ENCODE data around the gene ABCG1. TPM values are rescaled to one million over a fixed set of nuclear protein-coding genes. Genes with fewer than 3 reads are reported as not detected.

The ABCG1 gene
- total and polyA plus RNA-seq, 4 experiments from 2014 or later, result 1.5 to 19.6 (median 9.5) TPM

DNA sequence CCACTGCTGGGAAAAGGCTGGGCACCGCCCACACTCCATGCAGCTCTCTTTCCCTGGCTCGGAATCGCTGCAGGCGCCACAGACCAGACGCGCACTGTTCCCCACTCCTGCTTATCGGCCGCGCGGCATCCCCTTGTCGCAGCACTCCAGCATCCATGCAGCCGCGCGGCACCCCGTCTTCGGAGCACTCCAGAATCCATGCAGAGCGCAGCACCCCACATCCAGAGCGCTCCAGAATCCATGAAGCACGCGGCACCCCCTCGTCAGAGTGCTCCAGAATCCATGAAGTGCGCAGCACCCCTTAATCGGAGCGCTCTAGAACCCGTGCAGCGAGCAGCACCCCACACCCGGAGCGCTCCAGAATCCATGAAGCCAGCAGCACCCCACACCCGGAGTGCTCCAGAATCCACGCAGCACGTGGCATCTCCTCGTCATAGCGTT lies 86.8 kb downstream of the ABCG1 start:
- Mint-ChIP-seq H3K4me1 (peaks cover 0 to 8% (median 5%) of the 10 kb centered on the region in 4 donors), H3K36me3 (no peaks in the 10 kb centered on the region), H3K4me3 (no peak overlapping the region), H3K9me3 (no peaks in the 10 kb centered on the region), H3K27me3 (peaks cover 0 to 11% of the 10 kb centered on the region in 2 donors), H3K27ac (peak overlapping the region in 1 of 7 donors; percentile 16)
- Histone ChIP-seq H3K9me3 (ENCODE audit: control insufficient read depth in 1 of 2, low read length in 2 of 2) (no peaks in the 10 kb centered on the region), H3K36me3 (ENCODE audit: insufficient read depth, low read length) (no peaks in the 10 kb centered on the region), H3K27ac (ENCODE audit: low read depth, low read length) (no peak overlapping the region), H3K27me3 (ENCODE audit: insufficient read depth, low read length) (no peaks in the 10 kb centered on the region), H3K4me3 (ENCODE audit: low read length in 2 of 2) (no peak overlapping the region), H3K4me1 (ENCODE audit: insufficient read depth, low read length) (peaks cover 8% of the 10 kb centered on the region)
- intact Hi-C loops (cut with micrococcal nuclease), result no loop called here
- CTCF ChIA-PET (ENCODE audit: partially characterized antibody), result no interaction called here
- POLR2A ChIA-PET (ENCODE audit: partially characterized antibody), result no interaction called here
- DNase-seq, result no peak

DNA sequence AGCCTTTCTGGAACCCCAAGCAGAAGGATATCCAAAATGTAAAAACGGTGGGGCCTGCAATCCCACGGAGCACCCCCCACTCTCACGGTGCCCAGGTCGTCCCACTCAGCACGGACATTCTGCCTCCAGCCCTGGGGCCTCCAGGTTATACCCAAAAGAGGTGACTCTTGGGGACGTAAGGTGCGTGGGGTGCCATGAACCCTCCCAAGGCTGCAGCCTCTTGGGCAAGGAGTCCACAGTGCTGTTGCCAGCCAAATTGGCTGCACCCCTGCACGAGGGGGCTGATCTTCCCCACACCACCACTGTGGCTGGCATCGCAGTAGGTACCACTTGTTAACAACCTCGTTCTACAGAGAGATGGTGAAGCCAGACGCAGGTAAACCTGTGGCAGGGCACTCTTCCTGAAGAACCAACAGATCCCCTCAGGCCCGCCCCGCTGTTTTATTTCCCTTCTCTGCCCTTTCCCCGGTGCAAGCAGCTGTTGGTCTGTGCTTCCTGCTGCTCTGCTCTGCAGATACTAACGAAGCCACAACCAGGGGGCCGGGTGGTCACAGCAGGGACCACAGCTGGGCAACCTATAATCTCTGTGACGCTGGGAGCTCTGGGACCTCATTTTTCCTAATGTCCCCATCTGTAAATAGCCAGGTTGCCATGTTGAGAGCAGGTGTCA lies 87.6 kb downstream of the ABCG1 start:
- Histone ChIP-seq H3K27me3 (ENCODE audit: insufficient read depth, low read length) (no peaks in the 10 kb centered on the region), H3K27ac (ENCODE audit: low read depth, low read length) (no peak overlapping the region), H3K4me1 (ENCODE audit: insufficient read depth, low read length) (peaks cover 8% of the 10 kb centered on the region), H3K9me3 (ENCODE audit: control insufficient read depth in 1 of 2, low read length in 2 of 2) (no peaks in the 10 kb centered on the region), H3K36me3 (ENCODE audit: insufficient read depth, low read length) (no peaks in the 10 kb centered on the region), H3K4me3 (ENCODE audit: low read length in 2 of 2) (no peak overlapping the region)
- CTCF ChIA-PET (ENCODE audit: partially characterized antibody), result no interaction called here
- Mint-ChIP-seq H3K4me1 (peaks cover 0 to 8% (median 5%) of the 10 kb centered on the region in 4 donors), H3K9me3 (no peaks in the 10 kb centered on the region), H3K36me3 (no peaks in the 10 kb centered on the region), H3K27me3 (peaks cover 0 to 11% of the 10 kb centered on the region in 2 donors), H3K27ac (peak overlapping the region in 1 of 7 donors; percentile 46), H3K4me3 (no peak overlapping the region)
- DNase-seq, result no peak
- POLR2A ChIA-PET (ENCODE audit: partially characterized antibody), result no interaction called here
- intact Hi-C loops (cut with micrococcal nuclease), result no loop called here

- Histone ChIP-seq H3K36me3 (ENCODE audit: insufficient read depth, low read length) (no peaks in the 10 kb centered on the region), H3K4me3 (ENCODE audit: low read length in 2 of 2) (no peak overlapping the region), H3K27me3 (ENCODE audit: insufficient read depth, low read length) (no peaks in the 10 kb centered on the region), H3K27ac (ENCODE audit: low read depth, low read length) (no peak overlapping the region), H3K9me3 (ENCODE audit: control insufficient read depth in 1 of 2, low read length in 2 of 2) (no peaks in the 10 kb centered on the region), H3K4me1 (ENCODE audit: insufficient read depth, low read length) (peaks cover 8% of the 10 kb centered on the region)
- Mint-ChIP-seq H3K4me3 (no peak overlapping the region), H3K27me3 (peaks cover 0 to 11% of the 10 kb centered on the region in 2 donors), H3K36me3 (no peaks in the 10 kb centered on the region), H3K9me3 (no peaks in the 10 kb centered on the region), H3K27ac (peak overlapping the region in 2 of 7 donors; percentile 46 to 55), H3K4me1 (peaks cover 0 to 8% (median 5%) of the 10 kb centered on the region in 4 donors)
- CTCF ChIA-PET (ENCODE audit: partially characterized antibody), result no interaction called here
- intact Hi-C loops (cut with micrococcal nuclease), result no loop called here
- DNase-seq, result no peak
- POLR2A ChIA-PET (ENCODE audit: partially characterized antibody), result no interaction called here
Observed at GRCh38 chr21:42307106-42307505, 88.2 kb downstream of the ABCG1 start.

DNA sequence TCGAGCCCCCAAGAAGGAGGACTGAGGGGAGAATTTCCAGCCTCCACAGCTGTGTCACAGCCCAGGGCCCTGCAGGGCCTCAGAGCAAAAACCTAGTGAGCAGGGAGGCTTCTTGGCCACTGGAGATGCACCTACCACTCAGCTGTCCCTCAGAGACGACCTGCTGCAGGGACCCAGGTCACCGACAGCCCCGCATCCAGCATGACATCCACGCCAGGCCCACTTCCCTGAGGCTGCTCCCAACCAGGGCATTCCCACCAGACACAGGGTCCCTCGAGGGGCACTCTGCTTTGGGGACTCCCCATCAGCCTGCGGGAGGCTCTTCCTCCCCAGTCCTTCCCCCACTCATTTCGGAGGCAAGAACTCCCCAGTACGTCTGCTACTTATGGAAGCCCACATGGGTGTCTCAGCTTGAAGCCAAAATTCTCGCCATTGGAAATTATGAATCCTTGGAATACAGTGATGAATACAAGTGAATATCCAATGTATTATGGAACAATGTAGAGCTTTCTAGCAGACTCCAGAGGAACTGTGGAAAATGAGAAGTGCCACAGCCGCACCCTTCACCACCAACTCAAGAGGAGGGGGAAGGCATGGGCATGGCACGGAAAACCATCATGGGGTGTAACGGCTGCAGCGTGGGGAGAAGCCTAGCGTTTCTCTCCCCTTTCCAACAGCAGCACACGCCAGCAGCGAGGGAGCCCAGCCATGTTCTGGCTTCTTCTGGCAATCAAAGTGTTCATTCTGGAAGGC lies 89.4 kb downstream of the ABCG1 start:
- no peak overlapping the region for H3K27ac ChIP-seq (ENCODE audit: low read depth, low read length)
- H3K9me3 Mint-ChIP-seq, result no peaks in the 10 kb centered on the region
- ChIA-PET POLR2A (ENCODE audit: partially characterized antibody) (no interaction called here), CTCF (ENCODE audit: partially characterized antibody) (interaction anchor here (1.5 to 2.4 kb wide), 2 partner anchors 28 to 40 kb away, joined by 4 to 12 read pairs; no protein-coding TSS in a partner anchor)
- peaks cover 0 to 8% (median 5%) of the 10 kb centered on the region in 4 donors for H3K4me1 Mint-ChIP-seq
- H3K36me3 Mint-ChIP-seq, result no peaks in the 10 kb centered on the region
- peak overlapping the region in 2 of 7 donors; percentile 21 to 22 for H3K27ac Mint-ChIP-seq
- H3K27me3 Mint-ChIP-seq, result peaks cover 0 to 11% of the 10 kb centered on the region in 2 donors
- H3K4me3 ChIP-seq (ENCODE audit: low read length in 2 of 2), result no peak overlapping the region
- H3K4me1 ChIP-seq (ENCODE audit: insufficient read depth, low read length), result peaks cover 8% of the 10 kb centered on the region
- DNase-seq, result no peak
- intact Hi-C loops (cut with micrococcal nuclease), result no loop called here
- H3K4me3 Mint-ChIP-seq, result no peak overlapping the region
- H3K36me3 ChIP-seq (ENCODE audit: insufficient read depth, low read length), result no peaks in the 10 kb centered on the region
- no peaks in the 10 kb centered on the region for H3K27me3 ChIP-seq (ENCODE audit: insufficient read depth, low read length)
- no peaks in the 10 kb centered on the region for H3K9me3 ChIP-seq (ENCODE audit: control insufficient read depth in 1 of 2, low read length in 2 of 2)

- H3K27ac Mint-ChIP-seq, result peak overlapping the region in 2 of 7 donors; percentile 22 to 24
- Histone ChIP-seq H3K27me3 (ENCODE audit: insufficient read depth, low read length) (no peaks in the 10 kb centered on the region), H3K4me3 (ENCODE audit: low read length in 2 of 2) (no peak overlapping the region), H3K4me1 (ENCODE audit: insufficient read depth, low read length) (peaks cover 8% of the 10 kb centered on the region), H3K27ac (ENCODE audit: low read depth, low read length) (no peak overlapping the region), H3K36me3 (ENCODE audit: insufficient read depth, low read length) (no peaks in the 10 kb centered on the region), H3K9me3 (ENCODE audit: control insufficient read depth in 1 of 2, low read length in 2 of 2) (no peaks in the 10 kb centered on the region)
- H3K4me3 Mint-ChIP-seq, result no peak overlapping the region
- ChIA-PET CTCF (ENCODE audit: partially characterized antibody) (interaction anchor here (0.6 to 2.4 kb wide), 8 partner anchors 27 to 600 kb away, joined by 3 to 12 read pairs (median 4); no protein-coding TSS in a partner anchor), POLR2A (ENCODE audit: partially characterized antibody) (interaction anchor here (0.5 kb wide), 1 partner anchor 429 kb away, joined by 3 read pairs; no protein-coding TSS in a partner anchor)
- intact Hi-C loops (cut with micrococcal nuclease), result loop anchor here (1.0 kb wide), 1 partner anchor 141 kb away; no protein-coding TSS in a partner anchor
- no peaks in the 10 kb centered on the region for H3K36me3 Mint-ChIP-seq
- DNase-seq, result peak in 1 of 5 donors; percentile 8
- H3K4me1 Mint-ChIP-seq, result peaks cover 0 to 8% (median 5%) of the 10 kb centered on the region in 4 donors
- H3K9me3 Mint-ChIP-seq, result no peaks in the 10 kb centered on the region
- peaks cover 0 to 11% of the 10 kb centered on the region in 2 donors for H3K27me3 Mint-ChIP-seq
Observed at GRCh38 chr21:42308914-42309752, 90.2 kb downstream of the ABCG1 start.

GRCh38 chr21:42309753-42310213 lies 90.8 kb downstream of the ABCG1 start:
- Mint-ChIP-seq H3K36me3 (no peaks in the 10 kb centered on the region), H3K4me1 (peaks cover 0 to 8% (median 5%) of the 10 kb centered on the region in 4 donors), H3K9me3 (no peaks in the 10 kb centered on the region), H3K27ac (peak overlapping the region in 3 of 7 donors; percentile 10 to 29 (median 24)), H3K4me3 (no peak overlapping the region), H3K27me3 (peaks cover 0 to 9% of the 10 kb centered on the region in 2 donors)
- ChIA-PET CTCF (ENCODE audit: partially characterized antibody) (interaction anchor here (0.6 to 2.4 kb wide), 13 partner anchors 20 to 600 kb away, joined by 3 to 12 read pairs (median 4); partner anchors contain the start of gene UBASH3A), POLR2A (ENCODE audit: partially characterized antibody) (interaction anchor here (0.5 kb wide), 1 partner anchor 429 kb away, joined by 3 read pairs; no protein-coding TSS in a partner anchor)
- H3K9me3 ChIP-seq (ENCODE audit: control insufficient read depth in 1 of 2, low read length in 2 of 2), result no peaks in the 10 kb centered on the region
- intact Hi-C loops (cut with micrococcal nuclease), result loop anchor here (1.0 kb wide), 1 partner anchor 141 kb away; no protein-coding TSS in a partner anchor
- no peak overlapping the region for H3K27ac ChIP-seq (ENCODE audit: low read depth, low read length)
- H3K27me3 ChIP-seq (ENCODE audit: insufficient read depth, low read length), result no peaks in the 10 kb centered on the region
- no peak overlapping the region for H3K4me3 ChIP-seq (ENCODE audit: low read length in 2 of 2)
- peaks cover 8% of the 10 kb centered on the region for H3K4me1 ChIP-seq (ENCODE audit: insufficient read depth, low read length)
- no peaks in the 10 kb centered on the region for H3K36me3 ChIP-seq (ENCODE audit: insufficient read depth, low read length)
- peak; percentile 49 to 61 (median 60) for DNase-seq
